HUDEP-2 (cell line): ENCODE measurements around the gene PDLIM4.

Source experiments
- DNase-seq, 76 experiments: peaks; one replicate each; lab custom pipeline; 2025; ENCODE audit not compliant: unreplicated experiment in 76 of 76; lab: John Stamatoyannopoulos, UW

Gene PDLIM4

GRCh38 chr5:132266031-132266835 lies 8.7 kb downstream of the PDLIM4 start:
- no peak for DNase-seq

DNA sequence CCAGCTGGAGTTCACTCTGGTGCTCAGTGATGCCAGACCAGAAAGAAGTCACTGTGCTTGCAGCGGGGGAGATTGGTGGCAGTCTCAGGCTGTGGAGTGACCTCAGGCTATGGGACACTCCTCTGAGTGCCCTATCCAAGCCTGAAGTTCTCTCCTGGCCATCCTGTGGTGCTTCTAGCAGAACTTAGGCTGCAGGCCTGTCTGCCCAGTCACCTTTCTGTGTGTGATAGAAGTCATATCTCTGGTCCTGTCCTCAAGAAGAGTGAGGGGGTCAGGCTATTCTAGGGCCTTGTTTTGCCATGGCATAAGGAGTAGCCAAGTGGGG lies 9.3 kb downstream of the PDLIM4 start:
- no peak for DNase-seq

DNA sequence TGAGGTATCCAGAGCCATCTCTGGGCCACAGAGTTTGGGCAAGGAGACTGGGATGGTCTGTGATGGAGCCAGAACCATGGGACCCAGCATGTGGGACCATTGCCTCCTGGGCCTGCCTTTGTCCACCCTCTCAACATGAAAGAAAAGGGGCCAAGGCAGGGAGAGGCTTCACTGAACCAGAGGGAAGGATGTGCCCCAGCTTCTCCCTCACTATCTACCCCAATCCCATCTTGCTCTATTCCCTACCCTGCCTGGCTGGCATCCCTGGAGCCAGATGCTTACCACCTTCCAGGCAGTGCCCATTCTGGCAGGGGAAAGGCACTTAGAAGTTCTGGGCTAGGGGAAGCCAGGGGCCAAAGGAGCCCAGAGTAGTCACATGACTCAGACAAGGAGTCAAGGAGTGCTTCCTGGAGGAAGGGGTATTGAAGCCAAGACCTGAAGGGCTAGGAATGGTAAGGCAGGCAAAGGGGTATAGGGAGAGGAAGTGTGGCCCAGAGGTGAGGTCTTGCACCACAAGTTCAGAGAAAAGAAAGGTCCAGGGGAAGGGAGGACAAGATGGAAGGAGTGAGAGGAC lies 9.8 kb downstream of the PDLIM4 start:
- DNase-seq = no peak

- DNase-seq = no peak
These were observed 10.7 kb downstream of the PDLIM4 start for GRCh38 chr5:132267931-132268768.

DNA sequence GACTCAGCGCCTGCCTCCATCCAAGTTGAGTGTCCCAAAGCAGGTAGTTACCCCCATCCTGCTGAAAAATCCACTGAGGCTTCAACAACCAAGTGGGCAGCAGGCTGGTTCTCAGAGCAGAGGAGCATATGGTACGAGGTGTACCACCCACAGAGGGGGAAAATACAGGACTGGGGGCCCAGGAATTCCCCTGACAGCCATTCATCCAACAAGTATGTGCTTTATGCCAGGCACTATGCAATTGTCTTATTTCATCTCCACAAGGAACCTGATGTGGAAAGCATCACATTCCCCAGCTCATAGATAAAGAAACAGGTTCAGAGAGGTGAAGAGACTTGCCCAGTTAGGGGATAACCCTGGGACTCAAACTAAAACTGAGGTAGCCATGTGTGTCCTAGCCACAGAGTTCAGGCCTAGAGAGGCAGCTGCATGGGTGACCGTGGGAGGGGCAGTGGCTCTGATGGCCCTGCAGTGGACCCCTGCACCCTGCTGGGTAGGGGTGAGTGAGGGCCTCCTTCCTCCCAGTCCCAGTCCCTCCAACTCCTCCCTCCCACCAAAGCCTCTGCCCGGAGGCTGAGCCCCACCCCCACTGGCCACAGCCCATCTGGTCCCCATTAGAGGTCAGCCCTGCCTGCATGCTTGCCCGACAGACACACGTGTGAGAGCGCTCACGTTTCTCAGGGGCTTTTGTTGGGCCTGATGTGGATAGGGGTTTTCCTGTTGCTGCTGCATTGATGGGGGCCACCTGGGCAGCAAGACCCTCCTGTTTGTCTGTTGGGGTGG lies 11.5 kb downstream of the PDLIM4 start:
- DNase-seq = no peak

DNA sequence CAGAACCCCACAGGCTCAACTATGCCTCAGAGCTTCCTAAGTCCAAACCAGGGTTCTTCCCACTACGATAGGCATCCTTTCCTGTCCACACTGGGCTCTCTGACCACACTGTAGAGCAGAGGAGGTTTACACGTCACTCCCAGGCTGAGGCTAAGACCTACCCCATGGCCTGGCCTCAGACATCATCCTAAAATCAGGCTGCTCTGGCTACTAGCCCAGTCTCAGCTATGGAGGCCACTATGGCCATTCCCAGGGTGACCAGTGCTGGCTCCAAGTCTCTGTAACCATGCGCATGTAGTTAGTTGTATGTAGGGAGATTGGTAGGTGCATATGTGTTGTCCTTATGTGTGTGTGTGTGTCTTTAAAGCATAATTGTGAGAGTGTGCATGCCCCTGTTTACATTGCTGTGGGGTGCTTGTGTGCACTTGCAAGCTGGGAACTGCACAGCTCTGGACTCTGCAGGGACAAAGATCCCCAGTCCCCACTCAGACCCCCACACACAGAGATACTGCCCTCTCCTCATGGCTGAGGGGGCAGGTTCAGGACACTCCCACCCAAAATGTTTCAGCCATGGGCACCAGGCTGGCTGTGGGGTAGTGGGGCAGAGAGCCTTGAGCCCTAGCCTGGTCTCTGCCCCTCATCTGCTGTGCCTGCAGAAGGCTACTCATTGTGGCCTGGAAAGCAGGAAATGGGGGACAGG lies 12.3 kb downstream of the PDLIM4 start:
- DNase-seq = no peak

DNA sequence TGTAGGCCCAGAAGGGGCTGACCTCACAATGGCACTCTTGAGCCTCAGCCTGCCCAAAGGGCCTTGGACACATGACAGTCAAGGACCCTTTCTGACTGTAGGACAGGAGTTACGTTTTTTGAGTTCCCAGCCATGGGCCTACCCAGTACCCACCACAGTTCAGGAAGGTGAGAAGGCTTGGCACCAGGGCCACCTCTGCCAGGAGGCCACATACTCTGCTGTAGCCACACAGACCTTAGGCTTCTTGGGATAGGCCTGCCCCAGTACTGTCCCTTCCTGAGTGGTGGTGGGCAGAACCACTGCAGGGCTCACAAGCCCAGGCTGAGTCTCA lies 12.8 kb downstream of the PDLIM4 start:
- DNase-seq = no peak

DNA sequence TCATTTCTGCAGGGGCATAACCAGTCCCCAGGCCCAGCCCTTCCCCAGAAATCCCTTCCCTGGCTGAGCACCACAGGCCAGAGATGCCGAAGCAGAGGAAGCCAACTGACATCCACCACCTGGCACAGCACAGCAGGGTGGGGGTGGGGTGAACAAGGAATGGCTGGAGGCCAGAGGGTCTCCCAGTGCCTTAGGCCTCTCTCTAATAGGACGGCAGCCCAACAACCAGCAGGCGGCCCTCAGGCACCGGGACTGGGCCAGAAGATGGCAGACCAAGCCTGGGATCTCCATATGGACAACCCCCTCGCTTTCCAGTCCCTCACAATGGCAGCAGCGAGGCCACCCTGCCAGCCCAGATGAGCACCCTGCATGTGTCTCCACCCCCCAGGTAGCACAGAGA lies 13.2 kb downstream of the PDLIM4 start:
- DNase-seq = no peak

DNA sequence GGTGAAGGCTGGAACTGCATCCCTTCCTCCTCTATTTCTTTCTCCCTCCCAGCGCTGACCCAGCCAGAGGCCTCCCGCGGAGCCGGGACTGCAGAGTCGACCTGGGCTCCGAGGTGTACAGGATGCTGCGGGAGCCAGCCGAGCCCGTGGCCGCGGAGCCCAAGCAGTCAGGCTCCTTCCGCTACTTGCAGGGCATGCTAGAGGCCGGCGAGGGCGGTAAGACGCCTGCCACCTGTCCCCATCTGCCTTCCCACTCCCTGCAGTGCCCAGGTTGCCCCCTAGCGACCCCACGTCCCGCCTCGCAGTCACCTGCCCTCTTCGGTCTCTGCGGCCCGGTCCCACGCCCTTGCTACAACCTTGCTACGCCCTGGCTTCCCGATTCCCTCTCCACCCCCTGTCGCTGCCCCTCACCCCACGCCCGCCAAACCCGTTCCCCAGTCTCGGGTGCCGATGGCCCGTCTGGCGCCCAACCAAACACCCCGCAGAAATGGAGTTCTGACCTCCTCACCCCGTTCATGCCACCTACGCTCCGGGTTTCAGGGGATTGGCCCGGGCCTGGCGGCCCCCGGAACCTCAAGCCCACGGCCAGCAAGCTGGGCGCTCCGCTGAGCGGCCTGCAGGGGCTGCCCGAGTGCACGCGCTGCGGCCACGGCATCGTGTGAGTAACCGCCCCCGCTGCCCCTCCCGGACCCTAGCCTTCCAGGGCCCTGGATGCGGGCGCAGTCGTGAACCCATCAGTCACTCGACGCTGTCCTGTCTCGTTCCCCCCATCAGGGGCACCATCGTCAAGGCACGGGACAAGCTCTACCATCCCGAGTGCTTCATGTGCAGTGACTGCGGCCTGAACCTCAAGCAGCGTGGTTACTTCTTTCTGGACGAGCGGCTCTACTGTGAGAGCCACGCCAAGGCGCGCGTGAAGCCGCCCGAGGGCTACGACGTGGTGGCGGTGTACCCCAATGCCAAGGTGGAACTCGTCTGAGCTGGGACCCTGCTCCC lies 14.1 kb downstream of the PDLIM4 start:
- no peak for DNase-seq

DNA sequence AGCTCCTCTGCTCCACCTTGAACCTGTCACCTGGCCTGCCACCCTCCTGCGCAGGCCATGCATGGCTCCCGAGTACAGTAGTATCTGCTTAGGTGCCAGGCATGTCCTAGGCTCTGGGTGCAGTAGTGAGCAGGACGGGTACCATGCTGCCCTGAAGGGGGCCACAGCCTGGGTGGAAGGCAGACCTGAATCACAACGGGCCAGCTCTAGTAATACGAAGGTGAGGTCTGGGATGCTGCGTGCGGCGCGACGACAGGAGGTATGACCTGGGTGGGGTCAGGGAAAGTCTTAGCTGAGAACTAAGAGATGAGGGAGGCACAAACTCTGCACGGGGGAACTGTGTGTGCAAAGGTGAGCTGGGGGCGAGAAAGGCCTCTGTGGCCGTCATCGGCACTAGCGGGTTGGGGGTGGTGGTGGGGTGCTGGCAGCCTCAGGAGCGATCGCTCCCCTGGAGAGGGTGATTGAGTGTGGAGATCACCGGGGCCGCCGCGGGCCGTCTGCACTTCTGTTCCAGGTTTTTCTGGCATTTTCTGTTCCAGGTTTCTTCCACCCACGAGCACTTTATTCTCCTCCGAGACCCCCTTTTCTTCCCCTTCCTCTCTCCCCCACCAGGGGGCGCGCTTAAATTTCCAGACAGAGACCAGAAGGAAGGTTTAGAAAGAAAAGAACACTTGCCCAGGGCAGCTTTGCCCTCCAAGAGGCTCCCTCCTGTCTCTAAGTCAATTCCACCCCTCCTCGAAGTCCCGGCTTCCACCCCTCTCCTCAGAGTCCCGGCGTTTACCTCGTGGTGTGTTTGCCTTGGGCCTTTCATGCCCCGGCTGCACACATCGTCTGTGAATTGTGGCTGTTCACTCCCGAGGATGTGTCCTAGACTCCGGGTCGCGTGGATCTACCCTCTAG lies 15.1 kb downstream of the PDLIM4 start:
- DNase-seq = peak in 61 of 76 experiments; percentile 3 to 74 (median 49)

- DNase-seq = no peak
These were observed 16.1 kb downstream of the PDLIM4 start for GRCh38 chr5:132273631-132274030.

DNA sequence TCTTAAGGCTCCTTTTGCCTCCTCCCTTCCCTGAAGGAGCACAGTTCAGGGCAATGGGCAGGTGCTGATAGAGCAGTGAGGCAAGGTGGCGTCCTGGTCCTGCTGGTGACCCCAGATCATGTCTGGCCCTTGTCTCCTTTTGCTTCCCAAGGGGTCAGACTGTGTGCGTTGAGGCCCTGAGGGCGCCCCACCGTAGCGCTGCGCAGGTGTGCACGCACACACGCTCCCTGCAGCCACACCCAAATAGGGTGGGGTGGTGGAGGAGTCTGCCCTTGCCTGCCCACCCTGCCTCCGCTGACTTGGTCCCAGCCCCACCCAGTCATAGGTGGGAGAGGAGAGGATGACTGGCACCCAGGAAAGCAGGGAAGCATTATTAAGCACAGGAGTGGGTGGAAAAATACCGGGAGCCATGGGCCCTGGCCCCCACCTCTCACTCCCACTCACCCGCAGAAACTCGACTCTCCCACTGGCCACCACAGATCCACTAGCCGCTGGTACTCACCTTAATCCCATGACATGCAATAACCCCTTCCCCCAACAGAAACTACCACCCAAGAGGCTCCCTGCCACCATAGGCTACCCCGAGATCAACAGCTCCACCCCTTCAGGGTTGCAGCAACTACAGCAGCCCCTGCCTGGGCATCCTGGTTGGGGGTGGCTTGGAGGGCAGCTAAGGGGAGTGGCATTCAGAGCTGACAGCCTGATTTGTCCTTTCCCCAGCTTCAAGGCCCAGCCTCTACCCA lies 16.7 kb downstream of the PDLIM4 start:
- no peak for DNase-seq

DNA sequence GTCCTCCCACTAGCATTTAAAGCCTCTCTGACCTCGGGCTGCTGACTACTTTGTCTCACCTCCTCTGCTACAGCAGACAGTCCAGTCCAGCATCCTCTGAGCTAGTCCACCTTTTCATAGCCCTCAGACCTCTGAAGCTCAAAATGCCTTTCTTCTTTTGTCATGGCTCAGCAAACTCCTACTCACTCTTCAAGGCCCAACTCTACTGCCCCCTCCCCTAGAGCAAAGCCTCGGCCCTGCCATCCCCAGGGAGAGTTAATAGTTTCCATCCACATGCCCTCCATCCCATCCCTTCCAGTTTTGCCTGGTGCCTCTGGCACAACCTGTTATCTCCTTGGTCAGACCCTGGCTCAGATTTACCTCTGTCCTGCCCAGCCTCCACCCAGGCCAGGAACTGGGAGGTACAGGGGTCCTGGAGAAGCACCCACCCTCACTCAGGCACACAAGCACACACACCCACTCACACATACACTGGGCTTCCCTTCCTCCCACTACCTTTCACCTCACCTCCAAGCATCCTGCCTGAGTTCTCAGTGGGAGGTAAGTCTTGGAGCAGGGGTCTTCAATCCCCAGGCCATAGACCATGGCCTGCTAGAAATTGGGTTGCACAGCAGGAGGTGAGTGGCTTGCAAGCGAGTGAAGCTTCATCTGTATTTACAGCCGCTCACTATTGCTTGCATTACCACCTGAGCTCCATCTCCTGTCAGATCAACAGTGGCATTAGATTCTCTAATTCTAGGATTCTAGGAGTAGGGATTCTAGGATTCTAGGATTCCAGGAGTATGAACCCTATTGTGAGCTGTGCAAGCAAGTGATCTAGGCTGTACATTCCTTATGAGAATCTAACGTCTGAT lies 18.1 kb downstream of the PDLIM4 start:
- DNase-seq = no peak

- no peak for DNase-seq
These were observed 19.8 kb downstream of the PDLIM4 start for GRCh38 chr5:132277256-132277655.

DNA sequence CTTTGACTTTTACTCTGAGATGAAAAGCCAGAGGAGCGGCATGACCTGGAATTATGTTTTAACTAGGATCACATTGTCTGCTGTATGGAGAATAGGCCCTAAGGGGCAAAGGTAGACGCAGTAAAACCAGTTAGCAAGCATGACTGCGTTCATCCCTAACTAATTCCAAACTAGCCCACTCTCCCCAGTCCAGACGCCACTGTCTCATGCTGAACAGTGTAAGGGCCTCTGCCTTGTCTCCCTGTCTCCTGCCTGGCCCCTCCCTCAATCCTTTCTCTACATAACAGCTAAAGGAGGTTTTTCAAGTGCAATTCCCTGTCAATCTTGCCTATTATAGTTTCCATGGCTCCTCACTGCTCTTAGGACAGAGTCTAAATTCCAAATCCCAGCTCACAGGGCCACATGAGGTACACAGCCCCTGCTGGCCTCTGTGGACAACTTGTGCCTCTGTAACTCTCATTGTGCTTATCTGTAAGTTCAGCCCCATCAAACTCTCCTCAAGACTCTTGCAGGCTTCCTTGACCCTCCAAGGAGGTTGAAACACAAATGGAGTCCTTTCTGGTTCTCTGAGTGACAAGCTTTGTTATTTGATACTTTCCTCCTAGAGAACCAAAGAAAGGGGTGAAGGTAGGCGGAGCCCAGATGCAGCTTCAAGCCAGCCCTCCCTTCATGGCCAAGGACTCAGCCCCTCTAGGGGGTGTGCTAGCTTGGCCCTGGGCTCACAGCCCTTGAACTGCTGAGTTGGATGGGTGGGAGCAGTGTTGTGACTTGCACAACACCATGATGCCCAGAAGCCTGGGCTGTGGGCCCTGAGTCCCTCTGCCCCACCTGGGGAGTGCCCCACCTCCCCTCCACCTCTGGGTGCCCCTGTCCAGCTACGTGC lies 20.7 kb downstream of the PDLIM4 start:
- no peak for DNase-seq

DNA sequence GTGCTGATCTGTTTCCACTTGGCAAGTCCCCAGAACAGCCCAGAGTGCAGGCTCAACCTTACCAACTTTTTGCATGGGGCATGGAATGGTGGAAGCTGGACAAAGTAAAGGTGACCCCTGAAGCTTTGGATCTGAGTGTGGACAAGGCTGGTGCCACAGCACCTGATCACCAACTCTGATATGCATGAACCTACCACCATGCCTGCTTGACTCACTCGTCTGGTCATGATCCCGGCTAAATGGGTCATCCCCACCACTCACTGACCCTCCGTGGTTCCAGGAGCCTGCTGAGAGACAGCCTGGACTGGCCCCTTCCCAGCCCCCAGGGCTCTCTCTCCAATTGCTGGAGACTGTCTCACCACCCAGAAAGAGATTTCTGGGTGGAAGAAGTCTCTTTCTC lies 22.3 kb downstream of the PDLIM4 start:
- no peak for DNase-seq
